ENCODE measurements around the gene WNT6.

Gene WNT6

GRCh38 chr2:218883491-218884490, 24.2 kb downstream of the WNT6 start:
- no peak for DNase-seq
- H3K36me3 ChIP-seq: no peaks in the 10 kb centered on the region
- H3K9me3 ChIP-seq (ENCODE audit: severe bottlenecking): no peaks in the 10 kb centered on the region
- no peak for TF ChIP-seq CTCF (IDR thresholded peaks at IDR 0.05; ENCODE audit: low read depth, low read length)
- no peak overlapping the region for H3K27ac ChIP-seq
- H3K4me3 ChIP-seq (ENCODE audit: low read depth, low read length): no peak overlapping the region
- no peaks in the 10 kb centered on the region for H3K27me3 ChIP-seq (ENCODE audit: insufficient read depth, low read depth, severe bottlenecking)

- no peaks in the 10 kb centered on the region for H3K27me3 ChIP-seq (ENCODE audit: insufficient read depth, low read depth, severe bottlenecking)
- H3K4me3 ChIP-seq (ENCODE audit: low read depth, low read length): no peak overlapping the region
- H3K36me3 ChIP-seq: no peaks in the 10 kb centered on the region
- no peak for TF ChIP-seq CTCF (IDR thresholded peaks at IDR 0.05; ENCODE audit: low read depth, low read length)
- no peak overlapping the region for H3K27ac ChIP-seq
- no peaks in the 10 kb centered on the region for H3K9me3 ChIP-seq (ENCODE audit: severe bottlenecking)
- no peak for DNase-seq
These were observed 24.9 kb downstream of the WNT6 start for GRCh38 chr2:218884519-218884918.

GRCh38 chr2:218885981-218886947, 26.7 kb downstream of the WNT6 start:
- no peak for TF ChIP-seq CTCF (IDR thresholded peaks at IDR 0.05; ENCODE audit: low read depth, low read length)

GRCh38 chr2:218887079-218887478, 27.5 kb downstream of the WNT6 start:
- no peaks in the 10 kb centered on the region for H3K27me3 ChIP-seq (ENCODE audit: insufficient read depth, low read depth, severe bottlenecking)
- no peak overlapping the region for H3K4me3 ChIP-seq (ENCODE audit: low read depth, low read length)
- DNase-seq: no peak
- no peaks in the 10 kb centered on the region for H3K36me3 ChIP-seq
- no peak for TF ChIP-seq CTCF (IDR thresholded peaks at IDR 0.05; ENCODE audit: low read depth, low read length)
- H3K9me3 ChIP-seq (ENCODE audit: severe bottlenecking): no peaks in the 10 kb centered on the region
- peak overlapping the region; percentile 47 for H3K27ac ChIP-seq

More at GRCh38 chr2:218885981-218886947, 26.7 kb downstream of the WNT6 start:
- H3K27me3 ChIP-seq (ENCODE audit: insufficient read depth, low read depth, severe bottlenecking): no peaks in the 10 kb centered on the region
- H3K36me3 ChIP-seq: no peaks in the 10 kb centered on the region
- H3K27ac ChIP-seq: peak overlapping the region; percentile 47
- DNase-seq: peak; percentile 73
- H3K9me3 ChIP-seq (ENCODE audit: severe bottlenecking): no peaks in the 10 kb centered on the region
- H3K4me3 ChIP-seq (ENCODE audit: low read depth, low read length): no peak overlapping the region

GRCh38 chr2:218888341-218888740, 28.7 kb downstream of the WNT6 start:
- H3K4me3 ChIP-seq (ENCODE audit: low read depth, low read length): no peak overlapping the region
- no peak for DNase-seq

More at GRCh38 chr2:218888341-218888740, 28.7 kb downstream of the WNT6 start:
- no peak for TF ChIP-seq CTCF (IDR thresholded peaks at IDR 0.05; ENCODE audit: low read depth, low read length)
- no peaks in the 10 kb centered on the region for H3K36me3 ChIP-seq
- no peaks in the 10 kb centered on the region for H3K27me3 ChIP-seq (ENCODE audit: insufficient read depth, low read depth, severe bottlenecking)
- no peaks in the 10 kb centered on the region for H3K9me3 ChIP-seq (ENCODE audit: severe bottlenecking)
- H3K27ac ChIP-seq: no peak overlapping the region

Measured in WERI-Rb-1 (cell line).